ENCODE results near the gene KCNQ1.

Gene KCNQ1

DNA sequence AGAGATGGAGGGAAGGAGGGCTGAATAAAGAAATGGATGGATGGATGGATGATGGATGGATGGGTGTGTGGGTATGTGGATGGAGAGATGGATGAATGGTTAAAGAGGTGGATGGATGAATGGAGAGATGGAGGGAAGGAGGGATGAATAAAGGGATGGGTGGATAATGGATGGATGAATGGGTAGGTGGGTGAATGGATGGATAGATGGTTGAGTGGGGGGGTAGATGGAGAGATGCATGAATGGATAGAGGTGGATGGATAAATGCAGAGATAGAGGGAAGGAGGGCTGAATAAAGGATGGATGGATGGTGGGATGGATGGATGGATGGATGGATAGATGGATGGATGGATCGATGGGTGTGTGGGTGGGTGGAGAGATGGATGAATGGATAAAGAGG, 369.2 kb downstream of the KCNQ1 start:
- no peak overlapping the region for H3K27ac ChIP-seq (ENCODE audit: low read depth, low read length, poor library complexity, severe bottlenecking)
- H3K9ac ChIP-seq (ENCODE audit: low read length): no peak overlapping the region
- TF ChIP-seq EZH2 (IDR thresholded peaks at IDR 0.05; ENCODE audit: borderline replicate concordance, low read length): no peak
- TF ChIP-seq, protein P1, sequence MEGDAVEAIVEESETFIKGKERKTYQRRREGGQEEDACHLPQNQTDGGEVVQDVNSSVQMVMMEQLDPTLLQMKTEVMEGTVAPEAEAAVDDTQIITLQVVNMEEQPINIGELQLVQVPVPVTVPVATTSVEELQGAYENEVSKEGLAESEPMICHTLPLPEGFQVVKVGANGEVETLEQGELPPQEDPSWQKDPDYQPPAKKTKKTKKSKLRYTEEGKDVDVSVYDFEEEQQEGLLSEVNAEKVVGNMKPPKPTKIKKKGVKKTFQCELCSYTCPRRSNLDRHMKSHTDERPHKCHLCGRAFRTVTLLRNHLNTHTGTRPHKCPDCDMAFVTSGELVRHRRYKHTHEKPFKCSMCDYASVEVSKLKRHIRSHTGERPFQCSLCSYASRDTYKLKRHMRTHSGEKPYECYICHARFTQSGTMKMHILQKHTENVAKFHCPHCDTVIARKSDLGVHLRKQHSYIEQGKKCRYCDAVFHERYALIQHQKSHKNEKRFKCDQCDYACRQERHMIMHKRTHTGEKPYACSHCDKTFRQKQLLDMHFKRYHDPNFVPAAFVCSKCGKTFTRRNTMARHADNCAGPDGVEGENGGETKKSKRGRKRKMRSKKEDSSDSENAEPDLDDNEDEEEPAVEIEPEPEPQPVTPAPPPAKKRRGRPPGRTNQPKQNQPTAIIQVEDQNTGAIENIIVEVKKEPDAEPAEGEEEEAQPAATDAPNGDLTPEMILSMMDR (IDR thresholded peaks at IDR 0.05; ENCODE audit: low read length): no peak

DNA sequence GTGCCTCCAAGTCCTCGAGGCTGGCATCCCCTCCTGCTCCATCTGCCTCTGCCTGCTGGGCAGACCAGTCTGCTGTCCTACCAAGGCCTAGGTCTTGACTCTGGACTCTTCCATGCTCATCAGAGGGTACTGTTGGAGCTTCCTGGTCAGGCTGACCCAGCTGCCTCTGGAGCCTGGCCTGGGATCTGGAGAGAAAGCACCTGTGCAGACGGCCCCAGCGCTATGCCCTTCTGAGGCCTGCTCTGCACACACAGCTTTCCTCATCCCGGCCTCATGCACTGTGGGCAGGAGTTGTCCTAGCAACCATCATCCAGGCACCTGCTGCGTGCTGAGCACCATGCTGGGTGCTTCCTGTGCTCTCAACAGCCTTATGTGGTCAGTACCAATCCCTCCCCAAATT, 369.9 kb downstream of the KCNQ1 start:
- H3K79me2 ChIP-seq (ENCODE audit: insufficient read depth, low read length): no peaks in the 10 kb centered on the region
- H3K4me1 ChIP-seq (ENCODE audit: insufficient read depth, low read length, severe bottlenecking): no peaks in the 10 kb centered on the region
- H3F3A ChIP-seq (ENCODE audit: insufficient read depth, low read length): no peaks in the 10 kb centered on the region
- no peaks in the 10 kb centered on the region for H4K20me1 ChIP-seq (ENCODE audit: insufficient read depth, low read length)
- no peaks in the 10 kb centered on the region for H3K9me3 ChIP-seq (ENCODE audit: low read length)
- H3K4me3 ChIP-seq (ENCODE audit: low read depth, low read length, poor library complexity, severe bottlenecking): no peak overlapping the region
- H3K27me3 ChIP-seq (ENCODE audit: insufficient read depth, low read length): peaks cover 7% of the 10 kb centered on the region; the same call in 1 of the 2 replicates
- no peak overlapping the region for H3K4me2 ChIP-seq (ENCODE audit: low read length)
- no peak overlapping the region for H3K27ac ChIP-seq (ENCODE audit: low read depth, low read length, poor library complexity, severe bottlenecking)
- H3K9ac ChIP-seq (ENCODE audit: low read length): no peak overlapping the region
- TF ChIP-seq, protein P1 (IDR thresholded peaks at IDR 0.05; ENCODE audit: low read length): no peak
- no peak for TF ChIP-seq EZH2 (IDR thresholded peaks at IDR 0.05; ENCODE audit: borderline replicate concordance, low read length)
- H3K9me2 ChIP-seq (ENCODE audit: low read depth, low read length): no peaks in the 10 kb centered on the region
- H3K36me3 ChIP-seq (ENCODE audit: insufficient read depth, low read length): no peaks in the 10 kb centered on the region
- H2AFZ ChIP-seq (ENCODE audit: low read length): no peak overlapping the region

More for the DNA sequence above, 369.2 kb downstream of the KCNQ1 start:
- Histone ChIP-seq H3K79me2 (ENCODE audit: insufficient read depth, low read length) (no peaks in the 10 kb centered on the region), H3K36me3 (ENCODE audit: insufficient read depth, low read length) (no peaks in the 10 kb centered on the region), H3F3A (ENCODE audit: insufficient read depth, low read length) (no peaks in the 10 kb centered on the region), H3K4me2 (ENCODE audit: low read length) (no peak overlapping the region), H4K20me1 (ENCODE audit: insufficient read depth, low read length) (no peaks in the 10 kb centered on the region), H3K4me1 (ENCODE audit: insufficient read depth, low read length, severe bottlenecking) (no peaks in the 10 kb centered on the region), H3K4me3 (ENCODE audit: low read depth, low read length, poor library complexity, severe bottlenecking) (no peak overlapping the region), H3K27me3 (ENCODE audit: insufficient read depth, low read length) (0 out of 2 replicates have a peak, but pooled peaks cover 7% of the 10 kb centered on the region), H2AFZ (ENCODE audit: low read length) (no peak overlapping the region), H3K9me2 (ENCODE audit: low read depth, low read length) (no peaks in the 10 kb centered on the region), H3K9me3 (ENCODE audit: low read length) (no peaks in the 10 kb centered on the region)

DNA sequence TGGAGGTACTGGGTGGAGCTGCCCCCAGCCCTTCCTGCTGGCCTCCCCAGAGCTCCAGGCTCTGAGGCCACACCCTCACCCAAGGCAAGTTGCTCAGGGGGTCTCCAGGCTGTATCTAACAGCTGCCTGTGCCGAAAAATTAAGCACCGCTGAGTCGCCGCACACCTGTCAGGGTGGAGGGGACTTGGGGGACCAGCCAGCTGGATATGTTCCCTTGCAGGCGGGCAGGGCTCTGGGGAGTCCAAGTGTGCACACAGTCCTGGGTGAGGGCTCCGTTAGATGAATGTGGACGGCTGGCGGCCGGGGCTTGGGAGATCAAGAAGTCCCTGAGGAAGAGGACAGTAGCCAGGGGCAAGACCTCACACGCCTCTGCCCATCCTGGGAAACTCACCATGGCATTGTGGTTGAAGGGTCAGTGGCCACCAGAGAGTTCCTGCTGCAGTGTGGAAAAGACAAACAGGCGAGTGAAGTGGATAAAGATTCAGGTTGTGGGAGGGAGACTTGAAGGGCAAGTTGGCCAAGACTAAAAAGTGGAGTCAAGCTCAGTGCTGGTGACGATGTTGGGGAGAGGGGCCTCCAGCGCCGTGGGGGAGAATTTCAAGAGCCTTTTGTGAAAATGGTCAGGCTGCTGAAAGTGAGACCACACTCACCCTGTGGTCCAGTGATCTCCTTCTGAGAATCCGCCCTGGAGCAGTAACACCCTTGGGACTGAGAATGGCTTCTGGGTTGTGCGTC, 371.1 kb downstream of the KCNQ1 start:
- Histone ChIP-seq H3K36me3 (ENCODE audit: insufficient read depth, low read length) (no peaks in the 10 kb centered on the region), H3K9me2 (ENCODE audit: low read depth, low read length) (no peaks in the 10 kb centered on the region), H3F3A (ENCODE audit: insufficient read depth, low read length) (no peaks in the 10 kb centered on the region), H3K79me2 (ENCODE audit: insufficient read depth, low read length) (no peaks in the 10 kb centered on the region), H3K27ac (ENCODE audit: low read depth, low read length, poor library complexity, severe bottlenecking) (no peak overlapping the region), H3K4me2 (ENCODE audit: low read length) (no peak overlapping the region), H3K9ac (ENCODE audit: low read length) (no peak overlapping the region), H4K20me1 (ENCODE audit: insufficient read depth, low read length) (no peaks in the 10 kb centered on the region), H3K4me1 (ENCODE audit: insufficient read depth, low read length, severe bottlenecking) (no peaks in the 10 kb centered on the region), H2AFZ (ENCODE audit: low read length) (no peak overlapping the region), H3K4me3 (ENCODE audit: low read depth, low read length, poor library complexity, severe bottlenecking) (no peak overlapping the region), H3K27me3 (ENCODE audit: insufficient read depth, low read length) (peaks cover 7% of the 10 kb centered on the region; the same call in 1 of the 2 replicates), H3K9me3 (ENCODE audit: low read length) (no peaks in the 10 kb centered on the region)
- TF ChIP-seq, protein P1 (IDR thresholded peaks at IDR 0.05; ENCODE audit: low read length): no peak
- no peak for TF ChIP-seq EZH2 (IDR thresholded peaks at IDR 0.05; ENCODE audit: borderline replicate concordance, low read length)
